HTERT RPE-1 (cell line): Measurements from ENCODE around the gene DEF6.
"Not testable (repeated sequence)": the region's sequence is repeated elsewhere in the genome, so short reads cannot be mapped to it uniquely, and the experiment has no call there.

Experiments
- in situ Hi-C: fragments of 300-500 bp; cut with MboI; formaldehyde crosslinking; loops from 4 replicates; pipeline ENCODE4 v1.14.3; 2020; ENCODE audit warnings: low sequenced_read_pairs

DEF6 gene

DNA sequence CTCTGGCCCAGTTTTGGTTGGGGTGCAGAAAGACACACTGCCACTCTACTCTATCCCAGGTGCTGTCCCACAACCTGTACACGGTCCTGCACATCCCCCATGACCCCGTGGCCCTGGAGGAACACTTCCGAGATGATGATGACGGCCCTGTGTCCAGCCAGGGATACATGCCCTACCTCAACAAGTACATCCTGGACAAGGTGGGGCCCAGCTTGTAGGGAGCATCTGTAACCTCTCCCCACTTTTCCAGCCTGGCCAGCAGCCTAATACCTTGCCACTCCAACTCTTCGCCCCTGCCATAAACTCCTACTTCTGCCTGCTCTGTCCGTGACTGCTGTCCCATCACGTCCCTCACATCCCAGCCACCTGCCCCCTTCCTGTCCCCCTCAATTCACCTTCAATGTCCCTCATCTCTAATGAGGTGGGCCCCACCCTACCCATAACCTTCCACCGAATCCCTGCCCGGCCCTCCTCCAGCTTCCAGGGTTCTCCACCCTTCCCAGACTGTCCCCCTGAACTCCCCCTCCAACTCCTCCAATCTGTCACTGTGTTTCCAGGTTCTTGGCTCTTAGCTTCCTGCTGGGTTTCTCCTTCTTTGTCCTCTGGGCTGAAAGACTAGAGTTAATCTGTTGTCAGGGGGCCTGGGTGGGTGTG is 12.1 kb downstream of the DEF6 start:
- in situ Hi-C loops: no loop called here

DNA sequence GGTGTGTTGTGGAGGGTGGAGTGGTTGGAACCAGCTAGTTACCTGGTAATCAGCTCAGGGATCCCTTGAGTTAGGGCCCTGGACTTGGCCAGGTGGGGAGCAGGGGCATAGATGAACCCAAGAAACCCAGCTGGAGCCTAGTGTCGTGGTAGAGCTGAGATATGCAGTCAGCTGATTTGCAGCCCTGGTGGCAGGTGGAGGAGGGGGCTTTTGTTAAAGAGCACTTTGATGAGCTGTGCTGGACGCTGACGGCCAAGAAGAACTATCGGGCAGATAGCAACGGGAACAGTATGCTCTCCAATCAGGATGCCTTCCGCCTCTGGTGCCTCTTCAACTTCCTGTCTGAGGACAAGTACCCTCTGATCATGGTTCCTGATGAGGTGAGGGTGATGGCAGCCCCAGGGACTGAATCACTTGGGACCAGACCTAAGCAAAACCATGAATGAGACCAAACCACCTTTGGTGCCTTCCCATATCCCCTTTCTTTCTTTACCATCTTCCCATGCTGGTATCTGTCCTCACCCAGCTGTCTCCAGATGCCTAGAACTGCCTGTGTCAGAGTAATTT is 12.7 kb downstream of the DEF6 start:
- in situ Hi-C loops: no loop called here

DNA sequence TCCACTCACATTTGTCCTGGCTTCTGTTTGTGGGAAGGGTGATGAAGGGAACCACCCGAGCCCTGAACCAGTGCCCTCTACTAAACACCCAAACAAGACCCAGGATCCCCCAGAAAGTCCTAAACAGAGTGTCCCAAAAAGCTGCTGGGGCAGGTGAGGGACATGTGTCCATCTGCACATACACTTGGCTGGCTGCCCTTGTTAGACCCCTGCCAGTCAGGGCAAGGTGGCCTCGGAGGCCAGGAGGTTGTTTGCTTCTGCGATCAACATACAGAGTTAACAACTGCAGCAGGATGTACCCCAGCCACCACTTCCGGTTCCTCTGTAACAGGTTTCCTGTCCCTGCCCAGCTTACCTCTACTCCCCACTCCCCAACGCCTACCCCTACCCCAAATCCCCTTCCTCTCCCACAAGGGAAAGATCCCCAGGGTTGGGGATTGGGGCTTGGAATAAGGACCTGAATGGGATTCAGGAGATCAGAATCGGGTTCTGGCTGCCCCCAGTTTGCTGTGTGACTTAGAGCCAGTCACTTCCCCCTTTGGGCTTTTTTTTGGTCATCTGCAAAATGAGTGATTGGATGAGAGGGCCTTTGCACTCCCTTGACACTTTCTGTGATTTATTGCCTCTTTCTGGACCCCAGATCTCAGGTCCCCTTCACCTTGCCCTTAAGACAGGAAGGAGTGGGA is 13.9 kb downstream of the DEF6 start:
- in situ Hi-C loops: no loop called here

DNA sequence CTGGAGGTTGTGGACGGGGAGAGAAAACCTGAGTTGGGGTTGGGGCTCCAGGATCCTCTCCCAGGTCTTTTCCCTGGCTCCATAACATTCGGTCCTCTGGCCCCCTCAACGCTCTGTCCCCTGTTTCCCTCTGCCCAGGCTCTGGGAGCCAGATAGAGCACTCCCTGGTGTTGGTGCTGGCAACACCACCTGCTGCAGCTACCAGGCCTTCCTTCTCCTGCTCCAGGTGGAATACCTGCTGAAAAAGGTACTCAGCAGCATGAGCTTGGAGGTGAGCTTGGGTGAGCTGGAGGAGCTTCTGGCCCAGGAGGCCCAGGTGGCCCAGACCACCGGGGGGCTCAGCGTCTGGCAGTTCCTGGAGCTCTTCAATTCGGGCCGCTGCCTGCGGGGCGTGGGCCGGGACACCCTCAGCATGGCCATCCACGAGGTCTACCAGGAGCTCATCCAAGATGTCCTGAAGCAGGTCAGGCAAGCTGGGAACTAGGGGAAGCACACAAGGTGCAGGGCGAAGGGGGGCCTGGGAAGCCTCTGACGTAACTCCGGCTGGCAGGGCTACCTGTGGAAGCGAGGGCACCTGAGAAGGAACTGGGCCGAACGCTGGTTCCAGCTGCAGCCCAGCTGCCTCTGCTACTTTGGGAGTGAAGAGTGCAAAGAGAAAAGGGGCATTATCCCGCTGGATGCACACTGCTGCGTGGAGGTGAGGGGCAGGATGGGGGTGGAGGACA is 14.6 kb downstream of the DEF6 start:
- in situ Hi-C loops: no loop called here

DNA sequence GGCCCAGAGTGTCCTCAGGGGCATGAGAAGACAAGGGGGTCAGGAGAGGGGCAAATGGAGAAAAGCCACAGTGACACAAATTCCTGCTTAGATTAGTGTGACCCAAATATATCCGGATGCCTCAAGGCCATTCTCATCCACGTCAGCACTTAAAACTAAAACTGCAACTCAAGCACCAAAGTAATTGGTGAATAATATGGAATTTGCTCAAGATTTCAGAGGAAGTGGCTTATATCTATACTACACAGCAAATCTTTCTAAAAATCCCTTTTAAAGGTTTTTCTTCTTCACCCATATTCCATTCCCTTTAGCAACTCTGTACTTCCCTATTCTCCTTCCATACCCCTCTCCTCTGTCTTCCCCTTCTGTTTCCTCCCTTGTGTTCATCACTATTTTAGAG is 15.2 kb downstream of the DEF6 start:
- in situ Hi-C loops: no loop called here

DNA sequence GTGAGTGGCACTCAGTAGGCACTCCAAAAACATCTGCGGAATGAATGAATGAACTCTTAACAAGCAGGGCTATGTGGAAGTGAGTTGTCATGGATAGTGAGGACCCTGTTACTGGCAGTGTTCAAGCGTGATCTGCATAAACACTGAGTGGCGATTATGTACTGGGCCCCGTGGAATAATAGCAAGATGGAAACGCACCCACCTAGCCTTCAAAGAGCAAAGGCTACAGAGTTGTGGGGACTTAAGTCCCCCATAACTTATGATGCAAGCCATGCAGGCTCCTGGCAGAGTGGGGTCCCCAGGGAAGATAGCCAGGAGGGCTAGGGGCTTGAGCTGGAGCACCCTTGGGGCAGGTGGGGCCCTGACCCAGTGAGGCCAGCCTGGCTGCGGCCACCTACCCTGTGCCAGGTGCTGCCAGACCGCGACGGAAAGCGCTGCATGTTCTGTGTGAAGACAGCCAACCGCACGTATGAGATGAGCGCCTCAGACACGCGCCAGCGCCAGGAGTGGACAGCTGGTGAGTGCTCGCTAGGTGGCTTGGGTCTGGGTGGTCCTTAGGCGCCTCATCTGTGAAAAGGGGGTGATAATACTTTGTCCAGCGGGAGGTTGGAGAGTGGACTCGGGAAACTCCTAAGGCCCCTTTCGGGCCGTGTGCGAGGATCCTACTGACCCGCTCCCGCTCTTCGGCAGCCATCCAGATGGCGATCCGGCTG is 20.0 kb downstream of the DEF6 start:
- in situ Hi-C loops: no loop called here

DNA sequence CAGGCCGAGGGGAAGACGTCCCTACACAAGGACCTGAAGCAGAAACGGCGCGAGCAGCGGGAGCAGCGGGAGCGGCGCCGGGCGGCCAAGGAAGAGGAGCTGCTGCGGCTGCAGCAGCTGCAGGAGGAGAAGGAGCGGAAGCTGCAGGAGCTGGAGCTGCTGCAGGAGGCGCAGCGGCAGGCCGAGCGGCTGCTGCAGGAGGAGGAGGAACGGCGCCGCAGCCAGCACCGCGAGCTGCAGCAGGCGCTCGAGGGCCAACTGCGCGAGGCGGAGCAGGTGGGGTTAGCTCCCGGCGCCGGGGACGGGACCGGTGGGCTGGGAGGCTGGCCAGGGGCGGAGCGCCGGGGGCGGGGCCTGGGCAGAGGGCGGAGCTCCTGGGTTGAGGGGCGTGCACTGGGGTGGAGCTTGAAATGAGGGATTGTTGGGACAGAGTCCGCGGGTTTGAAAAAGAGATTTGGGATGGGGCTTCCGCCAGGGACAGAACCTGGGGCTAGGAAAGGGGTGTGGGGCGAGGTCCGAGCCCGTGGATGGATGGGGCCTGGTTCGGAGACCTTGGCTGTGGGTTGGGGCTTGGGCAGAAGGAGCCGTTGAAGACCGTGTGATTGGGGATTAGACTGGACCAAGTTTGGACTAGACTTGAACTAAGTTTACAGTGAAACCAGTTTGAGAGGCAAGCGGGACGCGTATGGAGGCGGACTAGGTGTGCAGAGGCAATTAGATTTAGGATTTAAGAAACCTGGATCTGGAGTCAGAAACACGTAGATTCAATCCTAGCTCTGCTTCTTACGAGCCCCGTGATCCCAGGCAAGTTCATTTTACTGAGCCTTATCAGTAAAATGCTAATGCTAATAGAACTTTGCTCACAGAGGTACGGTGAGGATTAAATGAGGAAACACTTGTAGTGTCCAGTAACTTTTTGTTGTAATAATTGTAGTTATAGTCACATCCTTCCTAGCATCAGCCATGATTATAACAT is 20.9 kb downstream of the DEF6 start:
- in situ Hi-C loops: no loop called here

DNA sequence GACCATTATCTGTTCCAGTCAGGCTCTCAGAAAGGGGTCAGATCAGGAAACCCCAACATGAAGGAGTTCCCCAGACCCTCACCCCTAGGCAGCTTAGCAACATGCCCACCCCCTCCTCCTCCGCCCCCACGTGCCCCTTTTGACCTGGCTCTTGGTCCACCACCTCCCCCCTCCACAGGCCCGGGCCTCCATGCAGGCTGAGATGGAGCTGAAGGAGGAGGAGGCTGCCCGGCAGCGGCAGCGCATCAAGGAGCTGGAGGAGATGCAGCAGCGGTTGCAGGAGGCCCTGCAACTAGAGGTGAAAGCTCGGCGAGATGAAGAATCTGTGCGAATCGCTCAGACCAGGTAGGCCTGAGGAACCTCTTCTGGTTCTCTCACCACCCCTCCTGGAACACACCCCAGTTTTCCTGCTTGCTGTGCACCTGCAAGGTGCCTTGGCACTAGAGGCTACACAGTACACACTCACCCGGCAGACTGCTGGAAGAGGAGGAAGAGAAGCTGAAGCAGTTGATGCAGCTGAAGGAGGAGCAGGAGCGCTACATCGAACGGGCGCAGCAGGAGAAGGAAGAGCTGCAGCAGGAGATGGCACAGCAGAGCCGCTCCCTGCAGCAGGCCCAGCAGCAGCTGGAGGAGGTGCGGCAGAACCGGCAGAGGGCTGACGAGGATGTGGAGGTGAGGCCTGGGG is 21.9 kb downstream of the DEF6 start:
- in situ Hi-C loops: no loop called here

DNA sequence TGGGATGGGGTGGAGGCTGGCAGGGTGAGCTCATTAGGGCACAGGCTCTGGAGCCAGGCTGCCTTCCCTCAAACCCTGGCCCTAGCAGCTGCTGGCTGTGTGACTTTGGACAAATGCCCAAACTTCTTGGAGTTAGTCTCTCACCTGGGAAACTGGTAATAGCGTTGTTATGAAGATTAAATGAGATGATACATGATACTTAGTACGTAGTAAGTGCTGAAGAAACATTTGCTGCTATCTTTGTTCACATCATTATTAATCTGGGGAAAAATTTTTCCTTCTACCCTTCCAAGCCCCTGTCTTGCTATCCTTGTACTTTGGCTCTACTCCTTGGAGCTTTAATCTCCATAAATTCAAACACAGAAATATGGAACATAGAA is 22.4 kb downstream of the DEF6 start:
- in situ Hi-C loops: no loop called here

DNA sequence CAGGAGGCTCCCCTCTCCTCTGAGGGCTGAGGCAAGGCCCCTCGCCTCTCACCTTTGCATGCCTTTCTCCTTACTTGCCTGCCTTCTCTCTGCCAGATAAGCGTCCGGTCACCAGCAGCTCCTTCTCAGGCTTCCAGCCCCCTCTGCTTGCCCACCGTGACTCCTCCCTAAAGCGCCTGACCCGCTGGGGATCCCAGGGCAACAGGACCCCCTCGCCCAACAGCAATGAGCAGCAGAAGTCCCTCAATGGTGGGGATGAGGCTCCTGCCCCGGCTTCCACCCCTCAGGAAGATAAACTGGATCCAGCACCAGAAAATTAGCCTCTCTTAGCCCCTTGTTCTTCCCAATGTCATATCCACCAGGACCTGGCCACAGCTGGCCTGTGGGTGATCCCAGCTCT is 23.5 kb downstream of the DEF6 start:
- in situ Hi-C loops: no loop called here

DNA sequence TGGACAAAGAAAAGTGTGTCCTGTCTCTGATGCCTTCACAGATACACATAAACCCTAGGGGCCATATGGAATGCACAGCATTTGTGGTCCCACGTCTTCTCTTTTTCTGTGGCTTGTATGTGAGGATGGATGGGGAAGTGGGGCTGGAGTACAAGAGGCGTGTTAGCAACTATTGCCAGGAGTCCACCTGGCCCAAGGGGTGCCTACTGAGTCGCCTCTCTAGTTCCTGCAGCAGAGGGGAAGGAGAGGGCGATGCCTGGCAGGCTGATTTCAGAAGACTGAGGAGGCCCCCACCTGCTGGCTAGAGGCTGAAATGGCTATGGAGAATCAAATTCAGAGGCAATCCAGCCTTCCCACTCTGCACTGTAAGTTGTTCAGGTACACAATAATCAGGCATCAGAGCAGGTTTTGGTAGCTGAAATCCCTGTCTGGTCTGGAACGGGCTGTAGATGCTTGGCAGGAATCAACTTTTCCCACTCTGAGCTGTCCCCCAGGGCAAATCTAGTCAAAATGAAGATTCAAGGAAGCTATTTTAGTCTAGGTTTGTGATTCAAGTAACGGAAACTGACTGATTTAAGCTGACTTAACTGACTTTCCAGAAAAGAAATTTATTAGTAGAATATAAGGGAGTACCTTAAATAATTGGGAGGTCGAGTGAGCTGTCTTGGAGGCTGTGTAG is 29.9 kb downstream of the DEF6 start:
- in situ Hi-C loops: no loop called here

DNA sequence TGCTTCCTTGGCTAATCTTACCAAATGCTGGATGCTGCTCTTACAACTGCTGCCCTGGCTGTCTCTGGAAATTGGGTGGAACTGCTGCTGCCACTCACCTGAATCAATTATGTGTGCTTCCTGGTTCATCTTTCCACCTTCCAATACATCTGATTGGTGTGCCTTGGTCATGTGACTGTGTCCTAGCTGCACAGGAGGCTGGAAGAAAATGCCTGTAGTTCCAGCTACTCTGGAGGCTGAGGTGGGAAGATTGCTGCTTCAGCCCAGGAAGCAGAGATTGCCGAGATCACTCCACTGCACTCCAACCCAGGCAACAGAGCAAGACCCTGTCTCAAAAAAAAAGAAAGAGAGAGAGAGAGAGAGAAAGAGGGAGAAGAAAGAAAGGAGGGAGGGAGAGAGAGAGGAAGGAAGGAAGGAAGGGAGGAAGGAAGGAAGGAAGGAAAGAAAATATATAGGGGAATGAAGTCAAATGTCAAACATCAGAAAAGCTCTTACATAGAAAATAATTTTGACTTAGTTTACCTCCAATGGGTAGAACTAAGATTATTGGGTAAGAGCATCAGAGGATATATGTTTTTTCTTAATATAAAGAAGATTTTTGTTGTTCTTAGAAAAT is 30.6 kb downstream of the DEF6 start:
- in situ Hi-C loops: no loop called here

DNA sequence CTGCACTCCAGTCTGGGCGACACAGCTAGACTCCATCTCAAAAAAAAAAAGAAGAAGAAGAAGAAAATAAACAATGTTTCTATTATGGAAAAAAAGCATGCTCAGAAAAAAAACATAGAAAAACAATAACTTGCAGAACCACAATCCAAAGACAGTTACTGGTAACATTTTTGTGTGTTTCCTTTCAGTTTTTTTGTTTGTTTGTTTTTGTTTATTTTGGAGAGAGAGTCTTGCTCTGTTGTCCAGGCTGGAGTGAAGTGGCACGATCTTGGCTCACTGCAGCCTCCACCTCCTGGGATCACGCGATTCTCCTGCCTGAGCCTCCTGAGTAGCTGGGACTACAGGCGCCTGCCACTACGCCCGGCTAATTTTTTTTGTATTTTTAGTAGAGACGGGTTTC is 31.3 kb downstream of the DEF6 start:
- in situ Hi-C loops: not testable (repeated sequence)

DNA sequence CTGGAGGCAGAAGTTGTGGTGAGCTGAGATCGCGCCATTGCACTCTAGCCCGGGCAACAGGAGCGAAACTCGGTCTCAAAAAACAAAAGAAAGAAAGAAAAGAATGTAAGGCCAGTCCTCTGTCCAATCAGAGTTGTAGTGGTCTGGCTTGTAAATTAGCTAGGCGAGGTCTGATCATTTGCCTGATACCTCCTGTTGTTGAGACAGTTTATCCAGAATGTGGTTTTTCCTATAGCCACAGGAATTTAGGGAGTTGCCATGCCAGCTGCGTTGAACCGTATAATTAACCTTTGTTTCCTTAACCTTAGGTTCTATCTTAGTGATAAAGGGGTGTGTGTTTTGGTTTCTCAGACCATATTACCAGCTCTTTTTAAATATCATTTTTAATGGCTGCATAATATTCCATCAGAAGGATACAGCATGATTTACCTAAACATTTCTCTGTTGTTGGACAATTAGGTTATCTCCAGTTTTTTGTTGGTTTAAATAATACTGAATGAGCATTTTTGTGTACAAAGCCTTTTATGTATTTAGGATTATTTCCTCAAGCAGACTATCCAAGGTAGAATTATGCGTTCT is 33.0 kb downstream of the DEF6 start:
- in situ Hi-C loops: no loop called here

DNA sequence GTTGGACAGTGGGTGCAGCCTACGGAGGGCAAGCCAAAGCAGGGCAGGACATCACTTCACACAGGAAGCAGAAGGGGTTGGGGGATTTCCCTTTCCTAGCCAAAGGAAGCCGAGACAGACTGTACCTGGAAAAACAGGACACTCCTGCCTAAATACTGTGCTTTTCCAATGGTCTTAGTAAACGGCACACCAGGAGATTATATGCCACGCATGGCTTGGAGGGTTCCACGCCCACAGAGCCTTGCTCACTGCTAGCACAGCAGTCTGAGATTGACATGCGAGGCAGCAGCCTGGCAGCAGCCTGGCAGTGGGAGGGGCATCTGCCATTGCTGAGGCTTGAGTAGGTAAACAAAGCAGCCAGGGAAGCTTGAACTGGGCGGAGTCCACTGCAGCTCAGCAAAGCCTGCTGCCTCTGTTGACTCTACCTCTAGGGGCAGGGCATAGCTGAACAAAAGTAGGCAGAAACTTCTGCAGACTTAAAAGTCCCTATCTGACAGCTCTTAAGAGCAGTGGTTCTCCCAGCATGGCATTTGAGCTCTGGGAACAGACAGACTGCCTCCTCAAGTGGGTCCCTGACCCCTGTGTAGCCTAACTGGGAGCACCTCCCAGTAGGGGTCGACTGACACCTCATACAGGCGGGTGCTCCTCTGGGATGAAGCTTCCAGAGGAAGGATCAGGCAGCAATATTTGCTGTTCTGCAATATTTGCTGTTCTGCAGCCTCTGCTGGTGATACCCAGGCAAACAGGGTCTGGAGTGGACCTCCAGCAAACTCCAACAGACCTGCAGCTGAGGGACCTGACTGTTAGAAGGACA is 34.7 kb downstream of the DEF6 start:
- in situ Hi-C loops: not testable (repeated sequence)

DNA sequence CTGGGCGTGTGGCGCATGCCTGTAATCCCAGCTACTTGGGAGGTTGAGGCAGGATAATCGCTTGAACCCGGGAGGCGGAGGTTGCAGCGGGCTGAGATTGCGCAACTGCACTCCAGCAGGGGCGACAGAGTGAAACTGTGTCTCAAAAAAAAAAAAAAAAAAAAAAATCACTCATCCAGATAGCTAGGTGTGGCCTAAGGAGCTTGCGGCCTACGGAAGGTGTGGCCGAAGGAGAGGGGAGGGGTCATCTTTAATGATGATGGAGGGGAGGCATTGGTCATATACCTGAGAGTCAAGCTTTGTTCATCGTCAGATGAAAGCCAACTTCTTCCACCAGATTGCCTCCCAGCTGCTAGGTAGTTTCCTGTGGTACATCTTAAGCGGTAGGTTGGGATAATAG is 43.9 kb downstream of the DEF6 start:
- in situ Hi-C loops: no loop called here
